Measurements from ENCODE around the gene ZNF618.

ZNF618 gene

DNA sequence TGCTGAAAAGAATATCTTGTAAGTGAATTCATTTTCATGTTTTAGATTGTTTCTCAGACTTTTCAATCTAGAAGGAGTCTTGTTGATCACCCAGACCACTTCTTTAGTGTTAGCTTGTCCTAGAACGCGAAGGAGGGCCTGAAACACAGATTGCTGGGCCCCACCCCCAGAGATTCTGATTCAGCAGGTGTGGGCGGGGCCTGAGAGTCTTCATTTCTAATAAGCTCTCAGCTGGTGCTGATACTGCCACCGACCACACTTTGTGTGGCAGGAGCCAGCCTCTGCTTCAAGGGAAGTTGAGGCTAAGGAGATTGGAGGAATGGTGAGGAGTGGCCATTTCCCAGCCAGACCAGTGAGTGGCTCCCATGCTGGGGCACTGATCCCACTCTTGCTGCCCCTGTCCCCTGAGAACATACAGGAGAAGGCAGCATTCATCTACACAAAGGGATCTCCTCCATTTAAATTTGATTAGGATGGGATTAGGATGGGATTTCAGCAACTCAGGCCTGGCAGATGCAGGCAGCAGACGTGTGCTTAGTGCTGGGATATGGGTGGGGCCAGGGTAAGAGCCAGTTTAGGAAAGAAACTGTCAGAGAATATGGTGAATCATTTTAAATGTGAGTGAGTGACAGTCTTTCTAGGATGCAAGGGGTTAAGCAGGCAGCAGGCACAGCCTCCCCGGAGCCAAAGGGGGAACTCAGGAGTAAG lies 35.9 kb downstream of the ZNF618 start:
- no peak for DNase-seq

DNA sequence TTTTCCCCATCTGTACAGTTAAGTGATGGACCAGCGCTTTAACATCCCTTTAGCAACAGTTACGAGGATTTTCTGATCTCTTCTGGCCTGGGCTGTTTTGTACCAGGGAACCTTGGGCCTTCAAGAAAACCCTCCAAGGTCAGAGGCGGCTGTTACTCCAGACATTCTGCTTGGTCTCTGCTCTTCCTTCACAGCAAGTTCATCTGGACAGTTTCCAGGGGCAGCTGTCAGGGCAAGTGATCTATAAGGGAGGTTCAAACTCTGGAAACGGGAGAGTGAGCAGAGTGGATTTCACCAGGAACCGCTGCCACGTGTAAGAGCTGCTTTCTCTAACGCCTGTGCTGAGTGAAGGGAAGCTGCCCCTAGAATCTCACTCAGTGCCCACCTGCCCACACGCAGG lies 36.7 kb downstream of the ZNF618 start:
- no peak for DNase-seq

DNA sequence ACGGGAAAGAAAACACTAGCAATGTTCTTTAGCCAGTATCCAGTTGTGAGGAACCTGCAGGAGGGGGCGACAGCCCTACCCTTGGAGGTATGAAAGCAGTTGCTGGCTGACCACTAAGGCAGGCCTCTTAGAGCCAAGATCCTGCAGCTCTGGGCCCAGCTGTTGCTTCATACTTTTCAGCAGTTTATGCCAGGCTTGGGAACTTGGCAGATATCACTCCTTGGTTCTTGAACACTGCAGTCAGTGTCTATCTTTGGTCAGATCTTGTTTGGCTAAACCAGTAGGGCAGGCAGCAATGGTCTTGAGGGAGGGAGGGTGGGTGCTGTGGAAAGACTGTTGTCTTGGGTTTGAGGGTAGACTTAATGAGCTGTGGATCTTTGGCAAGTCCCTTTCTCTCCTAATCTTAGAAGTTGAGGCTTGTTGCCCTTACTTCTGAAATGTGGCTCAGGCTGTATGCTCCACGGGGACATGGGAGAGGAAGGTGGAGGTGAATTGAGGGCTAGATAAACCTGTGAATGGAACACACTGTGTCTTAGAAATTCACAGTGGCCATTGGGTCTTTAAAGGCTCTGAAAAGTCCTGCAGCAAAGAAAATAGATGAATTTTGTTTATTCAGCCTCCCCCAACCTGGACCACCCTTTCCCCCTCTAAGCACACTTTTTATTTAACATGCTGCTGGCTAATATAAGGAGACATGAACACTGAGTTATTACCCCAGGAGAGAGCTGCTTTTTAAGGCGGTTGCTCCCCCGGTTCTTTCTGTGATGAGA lies 37.5 kb downstream of the ZNF618 start:
- no peak for DNase-seq

DNA sequence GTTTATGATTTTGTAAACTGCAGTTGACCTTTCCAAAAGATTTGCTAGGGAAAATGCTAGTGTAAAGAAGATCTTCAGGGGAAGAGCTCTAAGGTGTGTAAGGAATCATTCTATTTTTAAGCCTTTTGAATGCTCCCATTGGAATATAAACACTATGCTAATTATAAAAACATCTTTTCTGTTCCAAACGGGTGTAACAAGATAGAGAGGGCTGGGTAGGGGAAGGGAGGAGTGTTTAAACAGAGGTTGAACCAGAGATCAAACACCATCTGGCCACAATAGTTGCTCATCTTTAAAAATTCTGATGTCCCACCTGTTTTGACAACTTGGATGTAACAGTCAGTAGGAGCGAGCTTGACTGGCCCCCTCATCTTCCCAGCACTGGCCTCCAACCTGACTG lies 38.4 kb downstream of the ZNF618 start:
- no peak for DNase-seq

DNA sequence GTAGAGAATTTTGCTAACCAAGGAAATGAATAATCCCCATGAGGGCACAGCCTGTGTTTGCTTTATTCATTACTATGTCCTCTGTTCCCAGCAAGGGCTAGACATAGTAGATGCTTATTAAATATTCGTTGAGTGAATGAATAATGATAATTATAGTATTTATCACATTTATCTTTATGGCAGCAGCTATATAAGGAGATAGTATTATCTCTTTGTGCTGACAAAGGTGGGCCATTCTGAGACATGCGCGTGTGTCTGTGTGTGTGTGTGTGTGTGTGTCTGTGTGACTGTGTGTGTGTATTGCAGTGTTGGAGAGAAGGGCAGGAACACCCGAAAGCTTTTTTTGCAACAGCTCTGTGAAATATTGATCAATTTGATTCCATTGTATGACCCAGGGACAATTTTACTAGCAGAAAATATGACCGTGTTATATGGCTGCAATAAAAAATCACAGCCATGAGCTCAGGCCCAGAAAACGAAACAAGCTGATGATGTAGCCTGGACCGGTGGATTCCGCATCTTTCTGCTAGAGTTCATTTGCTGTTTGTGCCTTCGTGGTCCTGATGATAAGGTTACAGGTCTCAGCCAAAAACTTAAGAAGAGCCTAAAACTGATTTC lies 39.8 kb downstream of the ZNF618 start:
- DNase-seq, result no peak

DNA sequence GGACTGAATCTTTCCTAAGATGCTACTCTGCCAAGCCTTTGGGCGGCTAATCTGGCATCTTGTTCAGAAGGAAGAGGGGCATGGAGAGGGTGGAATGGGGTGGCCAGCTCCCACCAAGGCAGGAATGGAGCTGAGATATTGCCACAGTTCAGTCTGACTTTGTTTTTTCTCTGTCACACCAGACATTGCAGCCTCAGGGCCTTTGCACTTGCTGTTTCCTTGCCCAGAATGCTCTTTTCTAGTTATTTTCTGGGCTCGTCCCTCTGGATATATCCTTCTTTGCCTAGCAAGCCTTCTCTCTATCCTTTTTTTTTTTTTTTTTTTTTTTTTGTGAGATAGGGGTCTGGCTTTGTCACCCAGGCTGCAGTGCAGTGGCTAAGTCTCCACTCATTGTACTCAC lies 40.8 kb downstream of the ZNF618 start:
- no peak for DNase-seq

DNA sequence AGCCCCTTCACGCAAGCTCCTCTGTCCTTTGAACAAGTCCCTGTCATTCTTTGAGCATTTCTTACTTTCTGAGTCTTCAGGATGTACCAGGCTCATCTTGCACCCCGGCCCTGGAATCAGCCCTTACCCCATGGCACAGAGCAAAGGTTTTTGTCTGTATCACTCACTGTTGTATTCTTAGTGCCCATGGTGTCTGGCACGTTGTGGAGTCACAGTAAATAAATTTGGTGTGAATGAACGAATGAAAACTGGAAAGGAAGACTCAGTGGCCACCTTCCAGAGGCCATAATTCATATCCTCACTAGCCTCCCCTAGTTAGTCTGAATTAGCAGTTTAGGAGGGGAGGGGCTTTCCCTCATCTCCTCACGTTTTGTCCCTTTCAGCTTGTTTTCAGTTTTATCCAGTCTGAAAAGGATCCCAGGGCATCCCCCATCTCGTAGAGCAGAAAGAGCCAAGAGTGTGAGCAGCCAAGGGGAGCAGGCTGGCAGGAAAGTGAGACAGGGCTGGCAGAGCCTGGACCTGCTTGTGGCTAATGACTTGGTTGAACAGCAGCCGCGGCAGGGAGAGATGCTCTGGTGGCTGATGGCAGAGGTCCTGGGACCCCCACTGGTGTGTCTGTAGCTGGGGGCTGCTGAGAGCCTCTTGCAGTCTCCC lies 42.7 kb downstream of the ZNF618 start:
- peak in 25 of 58 donors; percentile 4 to 55 (median 25) for DNase-seq

DNA sequence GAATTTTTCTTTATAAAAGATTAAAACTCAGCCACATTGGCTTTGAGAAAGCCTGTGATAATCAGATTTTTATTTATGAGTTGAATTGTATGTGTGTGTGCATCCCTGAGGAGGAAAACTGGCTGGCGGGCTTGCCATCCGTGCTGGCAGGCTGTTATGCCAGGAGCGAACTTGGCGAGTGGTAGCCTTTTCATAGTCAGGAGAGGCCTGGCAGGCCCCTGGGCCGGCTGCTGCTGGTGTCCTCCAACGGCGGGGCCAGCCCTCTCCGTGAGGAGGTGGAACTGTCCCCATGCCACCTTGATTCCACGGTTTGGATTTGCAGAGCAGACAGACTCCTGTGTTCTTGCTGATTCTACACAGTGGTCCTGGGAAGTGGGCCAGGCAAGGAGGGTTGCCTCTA lies 43.3 kb downstream of the ZNF618 start:
- peak in 21 of 58 donors; percentile 2 to 54 (median 26) for DNase-seq

DNA sequence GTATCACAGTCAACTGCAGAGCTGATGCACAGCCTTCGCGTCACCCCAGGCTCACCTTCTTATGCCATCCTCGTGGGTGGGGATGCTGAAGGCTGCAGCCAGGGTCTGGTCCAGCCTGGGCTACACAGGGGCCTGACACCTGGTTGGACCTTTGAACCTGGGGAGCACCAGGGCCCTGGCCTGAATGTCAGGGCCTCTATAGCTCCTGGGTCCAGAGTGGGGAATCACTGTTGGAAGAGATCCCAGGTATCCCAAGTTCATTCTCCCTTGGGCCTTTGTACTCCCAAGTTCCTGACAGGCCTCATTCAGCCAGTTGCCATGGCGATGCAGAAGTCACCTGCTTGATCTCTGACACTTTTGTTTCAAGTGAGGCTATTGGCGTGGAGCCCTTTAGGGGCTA lies 43.8 kb downstream of the ZNF618 start:
- DNase-seq, result no peak

DNA sequence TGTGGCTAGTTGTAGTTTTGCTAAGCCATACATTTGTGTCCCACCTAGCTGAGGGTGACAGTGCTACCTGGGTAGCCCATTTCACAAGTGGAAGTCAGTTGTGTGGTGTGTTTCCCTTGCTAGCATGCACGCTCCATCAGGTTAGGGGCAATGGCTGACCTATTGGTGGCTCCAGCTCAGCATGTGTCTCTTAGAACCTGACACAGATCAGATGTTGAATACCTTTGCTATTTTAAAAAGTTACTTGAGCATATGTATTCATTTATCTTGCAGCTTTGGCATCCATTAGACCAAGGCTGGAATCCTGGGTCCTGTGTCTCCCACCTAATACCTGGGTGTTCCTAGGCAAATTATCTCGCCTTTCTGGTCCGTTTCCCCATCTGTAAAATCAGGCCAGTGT lies 44.8 kb downstream of the ZNF618 start:
- DNase-seq, result no peak

DNA sequence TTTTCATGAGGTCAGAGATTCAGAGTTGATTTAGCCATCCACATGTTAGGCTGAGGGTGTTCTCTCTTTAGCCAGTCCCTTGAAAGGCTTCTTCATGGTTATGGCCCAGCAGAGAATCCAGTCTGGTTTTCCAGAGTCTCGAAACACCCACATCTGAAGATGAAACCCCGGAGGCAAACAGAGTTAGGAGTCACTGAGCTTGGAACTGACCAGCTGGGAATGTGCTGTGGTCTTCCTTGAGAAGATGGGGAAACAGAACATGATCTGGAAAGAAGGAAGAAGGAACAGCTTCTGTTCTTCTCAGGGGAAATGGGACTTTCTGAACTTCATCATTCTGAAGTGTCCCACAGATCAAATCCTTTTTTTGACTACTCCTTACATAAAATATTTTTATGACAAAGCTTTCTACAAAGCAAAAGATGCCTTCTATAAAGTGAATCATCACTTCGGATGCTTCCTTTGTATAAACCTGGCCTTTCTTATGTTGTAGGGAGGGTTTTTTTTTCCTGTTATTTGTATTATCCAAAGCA lies 45.4 kb downstream of the ZNF618 start:
- no peak for DNase-seq

DNA sequence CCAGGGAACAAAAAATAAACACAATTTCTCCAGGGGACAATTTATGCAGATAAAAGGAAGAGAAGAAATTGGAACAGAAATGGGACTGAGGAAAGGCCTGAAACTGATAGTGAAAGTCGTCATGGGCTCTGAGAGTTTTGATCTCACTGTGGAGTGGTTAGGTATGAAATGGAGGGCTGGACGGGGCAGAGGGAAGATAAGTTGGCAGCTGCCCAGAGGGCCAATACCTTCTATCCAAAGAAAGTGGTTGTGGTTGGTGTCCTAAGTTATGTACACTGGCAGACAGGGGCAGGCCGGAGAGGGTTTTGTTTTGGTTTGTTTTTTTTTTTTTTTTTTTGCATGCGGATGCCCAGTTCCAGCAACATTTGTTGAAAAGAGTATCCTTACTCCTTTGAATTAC lies 46.1 kb downstream of the ZNF618 start:
- no peak for DNase-seq

DNA sequence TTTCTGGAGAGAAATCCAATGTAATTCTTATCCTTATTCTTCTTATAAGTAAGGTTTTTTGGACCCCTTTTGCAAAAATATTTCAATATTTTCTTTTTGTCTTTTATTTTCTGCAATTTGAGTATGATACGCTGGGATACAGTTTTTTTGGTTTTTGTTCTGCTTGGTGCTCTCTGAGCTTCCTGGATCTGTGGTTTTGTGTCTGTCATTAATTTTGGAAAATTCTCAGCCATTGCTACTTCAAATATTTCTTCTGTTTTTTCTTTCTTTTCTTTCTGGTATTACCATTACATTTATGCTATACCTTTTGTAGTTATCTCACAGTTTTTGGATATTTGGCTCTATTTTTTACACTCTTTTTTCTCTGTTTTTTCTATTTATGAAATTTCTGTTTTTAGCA lies 50.1 kb downstream of the ZNF618 start:
- no peak for DNase-seq

DNA sequence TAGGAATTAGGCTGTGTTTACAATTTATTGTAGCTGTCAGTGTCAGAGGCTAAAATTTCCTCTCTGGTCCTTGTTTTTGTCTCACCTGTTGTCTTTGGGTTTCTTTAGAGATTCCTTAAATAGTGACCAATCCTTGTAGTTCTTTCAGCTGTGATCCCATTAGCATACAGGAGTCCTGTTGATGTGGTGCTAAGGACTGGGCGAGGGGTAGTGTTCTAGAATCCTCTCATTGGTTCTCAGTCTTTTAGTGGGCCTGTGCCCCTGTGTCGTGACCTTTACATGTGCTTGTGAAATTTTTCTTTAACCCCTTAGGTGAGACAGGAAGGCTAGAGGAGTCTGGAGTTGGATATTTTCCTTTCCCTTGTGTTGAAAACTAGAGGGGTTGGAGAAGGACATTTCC lies 51.2 kb downstream of the ZNF618 start:
- DNase-seq, result no peak

DNA sequence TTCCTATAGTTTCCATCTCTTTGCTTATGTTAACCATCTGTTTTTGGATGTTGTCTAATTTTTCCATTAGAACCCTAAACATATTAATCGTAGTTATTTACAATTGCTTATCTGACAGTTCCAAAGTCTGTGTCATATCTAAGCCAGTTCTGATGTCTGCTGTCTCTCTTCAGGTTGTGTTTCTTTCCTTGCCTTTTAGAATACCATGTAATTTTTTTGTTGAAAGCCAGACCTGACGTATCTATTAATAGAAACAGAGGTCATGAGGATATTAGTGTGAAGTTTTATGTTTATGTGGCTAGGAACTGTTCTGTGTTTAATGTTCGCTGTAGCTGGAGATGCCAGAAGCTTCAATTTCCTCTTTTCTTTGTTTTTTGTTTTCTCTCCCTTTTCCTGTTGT lies 52.2 kb downstream of the ZNF618 start:
- no peak for DNase-seq

DNA sequence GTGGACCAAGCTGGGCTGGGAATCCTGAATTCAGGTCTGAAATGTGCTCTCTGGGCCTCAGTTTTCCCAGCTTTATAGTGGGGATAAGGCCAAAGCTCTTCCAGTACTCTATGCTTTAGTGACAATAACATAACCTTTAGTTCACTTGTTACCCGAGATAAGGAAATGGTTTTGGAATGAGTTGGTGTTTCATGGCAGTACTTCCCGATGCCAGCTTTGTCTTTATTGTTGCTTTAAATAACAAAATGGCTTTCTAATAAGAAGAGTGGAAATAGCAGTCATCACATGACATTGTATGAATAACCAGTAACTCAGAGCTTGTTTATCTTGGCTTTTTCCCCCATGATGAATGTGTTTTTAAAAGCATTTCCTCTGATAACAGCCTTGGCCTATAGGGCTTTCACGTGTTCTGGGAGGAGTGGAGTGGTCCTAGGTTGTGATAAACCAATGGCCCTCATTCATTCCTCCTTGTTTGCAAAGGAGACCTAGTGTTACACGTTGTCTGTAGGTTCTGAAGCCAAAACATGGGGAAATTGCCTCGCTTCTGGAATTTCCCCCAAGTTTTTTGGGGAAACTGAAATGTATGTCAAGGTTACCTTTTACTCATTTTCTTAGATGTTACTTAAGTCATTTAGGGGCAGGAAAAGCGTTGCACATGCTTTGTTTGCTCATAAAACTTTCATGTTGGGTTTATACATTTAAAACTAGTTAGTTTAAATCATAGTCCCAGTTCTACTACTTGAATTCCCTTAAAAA lies 53.7 kb downstream of the ZNF618 start:
- DNase-seq, result no peak

DNA sequence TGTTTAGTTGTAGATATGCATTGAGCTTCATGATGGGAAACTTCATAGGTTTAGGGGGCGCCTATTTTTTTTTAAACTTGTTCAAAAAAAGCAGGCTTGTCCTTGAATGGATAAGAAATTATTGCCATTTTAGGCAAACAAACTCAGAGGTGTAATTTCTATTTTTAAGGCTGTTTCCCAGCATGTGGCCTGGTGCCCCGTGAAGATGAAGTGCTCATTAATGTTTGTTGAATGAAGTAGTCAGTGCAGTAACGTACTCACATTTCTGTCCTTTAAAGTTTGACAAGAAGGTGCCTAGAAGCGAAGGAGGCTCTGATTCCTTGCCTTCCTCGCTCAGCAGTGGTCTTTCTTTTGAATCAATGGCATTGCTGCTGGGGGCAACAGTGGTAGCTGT lies 54.3 kb downstream of the ZNF618 start:
- DNase-seq, result no peak

DNA sequence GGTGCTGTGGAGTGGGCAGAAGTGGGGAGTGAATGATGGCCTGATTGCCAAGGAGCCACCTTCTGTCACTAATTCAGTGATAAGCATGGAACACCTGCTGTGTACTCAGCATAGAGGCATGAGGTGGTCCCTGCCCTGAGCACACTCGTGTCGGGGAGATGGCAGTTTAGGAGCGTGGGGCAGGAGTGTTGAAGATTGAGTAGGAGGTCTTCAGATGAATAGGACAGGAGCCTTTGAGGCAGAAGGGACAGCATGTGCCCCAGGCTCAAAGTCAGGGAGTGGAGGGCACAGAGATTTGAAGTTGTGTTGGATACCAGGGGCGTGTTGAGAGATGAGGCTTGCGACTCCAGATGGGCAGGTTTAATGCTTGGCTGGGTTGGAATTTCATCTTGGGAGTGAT lies 55.0 kb downstream of the ZNF618 start:
- DNase-seq, result no peak

DNA sequence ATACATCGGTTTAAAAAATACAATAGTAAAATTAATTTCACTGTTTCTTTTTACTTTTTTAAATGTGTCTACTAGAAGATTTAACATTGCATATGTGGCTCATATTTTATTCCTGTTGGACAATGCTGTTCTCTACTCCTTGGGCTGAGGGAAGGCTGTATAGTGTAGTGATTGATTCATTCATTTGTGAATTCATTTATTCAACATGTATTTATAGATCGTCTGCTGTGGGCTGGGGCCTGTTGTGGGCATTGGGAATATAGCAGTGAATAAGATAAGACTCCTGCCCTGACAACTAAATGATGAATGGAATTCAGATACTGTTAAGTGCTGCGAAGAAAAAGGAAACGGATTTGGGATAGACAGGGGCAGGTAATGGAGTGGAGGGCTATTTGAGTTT lies 55.7 kb downstream of the ZNF618 start:
- no peak for DNase-seq

DNA sequence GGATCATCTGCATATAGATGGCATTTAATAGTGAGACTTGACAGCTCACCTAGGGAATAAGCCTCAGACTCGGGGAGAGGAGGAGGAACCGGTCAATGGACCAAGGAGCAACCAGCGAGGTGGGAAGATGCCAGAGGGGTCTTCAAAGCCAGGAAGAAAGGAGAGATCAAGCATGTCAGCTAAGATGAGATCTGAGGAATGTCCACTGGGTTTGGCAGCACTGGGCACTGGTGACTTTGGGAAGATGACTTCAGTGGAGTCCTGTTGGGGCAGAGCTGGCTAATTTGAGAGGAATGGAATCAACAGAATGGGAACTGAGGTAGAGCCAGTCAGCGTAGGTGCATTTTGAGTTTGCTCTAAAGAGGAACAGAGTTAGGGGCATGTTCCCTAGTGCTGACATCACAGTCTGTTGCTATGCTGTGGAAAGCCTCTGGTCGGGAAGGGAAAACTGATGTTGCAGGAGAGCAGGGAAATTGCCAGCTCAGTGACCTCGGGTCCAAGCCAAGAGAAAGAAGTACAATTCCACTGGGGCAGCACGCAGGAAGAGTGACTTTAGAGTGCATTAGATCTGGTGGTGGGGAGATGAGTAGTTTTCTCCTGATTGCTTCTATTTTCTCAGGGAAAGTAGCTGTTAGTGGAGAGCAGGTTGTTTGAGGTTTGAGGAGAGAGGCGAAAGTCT lies 56.9 kb downstream of the ZNF618 start:
- DNase-seq, result no peak

DNA sequence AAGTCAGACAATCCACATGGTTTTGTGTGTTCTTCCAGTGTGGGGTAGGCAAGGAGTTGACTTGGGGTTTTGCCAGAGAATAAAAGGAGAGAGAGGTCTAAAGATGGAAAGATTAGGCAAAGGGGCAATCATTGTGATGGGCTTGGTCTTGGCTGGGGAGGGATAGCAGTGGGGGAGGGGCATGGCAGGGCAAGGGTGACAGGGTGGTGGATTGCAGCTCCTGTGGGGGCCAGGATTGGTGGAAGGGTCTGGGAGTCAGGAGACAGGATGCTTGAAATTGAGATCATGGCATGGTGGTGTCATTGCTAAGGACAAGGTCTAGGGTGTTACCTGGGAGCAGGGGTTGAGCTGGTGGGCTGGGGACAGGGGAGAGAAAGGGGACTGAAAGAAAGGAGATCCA lies 57.6 kb downstream of the ZNF618 start:
- DNase-seq, result no peak

Measured in anterior cingulate cortex (tissue), 58 donors.